Neural cell (in vitro differentiated cells): Measurements from ENCODE around the gene LGALSL.

ENCODE experiments used
- CTCF ChIP-seq: fragments of 450-650 bp; IDR thresholded peaks from 2 replicates; pipeline ENCODE4 v1.5.1; 2014; ENCODE audit warnings: antibody characterized with exemption, mild to moderate bottlenecking, moderate library complexity; ENCODE audit not compliant: poor library complexity, severe bottlenecking
- EP300 ChIP-seq: fragments of 450-650 bp; conservative IDR thresholded peaks from 2 replicates; pipeline ENCODE4 v1.6.1; 2014; ENCODE audit warnings: antibody characterized with exemption, mild to moderate bottlenecking, moderate library complexity; ENCODE audit not compliant: poor library complexity, severe bottlenecking
- EZH2 ChIP-seq: fragments of 200-600, 300-800 bp; shearing (Covaris generic), sonication (generic); IDR thresholded peaks from 2 replicates; pipeline ENCODE4 v1.6.1; 2014; ENCODE audit warnings: antibody characterized with exemption, low read length, borderline replicate concordance, mild to moderate bottlenecking; ENCODE audit not compliant: insufficient read depth, poor library complexity, severe bottlenecking
- POLR2AphosphoS5 ChIP-seq: IDR thresholded peaks from 2 replicates; pipeline ENCODE4 v1.6.1; 2012
- RAD21 ChIP-seq: fragments of 450-650 bp; conservative IDR thresholded peaks from 2 replicates; pipeline ENCODE4 v1.6.1; 2014; ENCODE audit warnings: antibody characterized with exemption, mild to moderate bottlenecking, moderate library complexity
- REST ChIP-seq: IDR thresholded peaks from 2 replicates; pipeline ENCODE4 v1.6.1; 2012; ENCODE audit warnings: borderline replicate concordance
- SMC3 ChIP-seq: fragments of 450-650 bp; conservative IDR thresholded peaks from 2 replicates; pipeline ENCODE4 v1.6.1; 2014; ENCODE audit warnings: antibody characterized with exemption, mild to moderate bottlenecking, moderate library complexity; ENCODE audit not compliant: poor library complexity

- TF ChIP-seq EZH2 (no peak), POLR2AphosphoS5 (no peak), CTCF (no peak), EP300 (no peak), REST (no peak), RAD21 (no peak), SMC3 (no peak)
These were observed 16.1 kb downstream of the LGALSL start for GRCh38 chr2:64470071-64470470.
